ENCODE results near the gene HAND1.

HAND1 gene

GRCh38 chr5:154446195-154447088 is 31.6 kb downstream of the HAND1 start:
- no peak for DNase-seq (ENCODE audit: low read depth)
- H3K4me3 ChIP-seq (ENCODE audit: low read depth, low read length), result peak overlapping the region; percentile 92
- TF ChIP-seq, protein P1, sequence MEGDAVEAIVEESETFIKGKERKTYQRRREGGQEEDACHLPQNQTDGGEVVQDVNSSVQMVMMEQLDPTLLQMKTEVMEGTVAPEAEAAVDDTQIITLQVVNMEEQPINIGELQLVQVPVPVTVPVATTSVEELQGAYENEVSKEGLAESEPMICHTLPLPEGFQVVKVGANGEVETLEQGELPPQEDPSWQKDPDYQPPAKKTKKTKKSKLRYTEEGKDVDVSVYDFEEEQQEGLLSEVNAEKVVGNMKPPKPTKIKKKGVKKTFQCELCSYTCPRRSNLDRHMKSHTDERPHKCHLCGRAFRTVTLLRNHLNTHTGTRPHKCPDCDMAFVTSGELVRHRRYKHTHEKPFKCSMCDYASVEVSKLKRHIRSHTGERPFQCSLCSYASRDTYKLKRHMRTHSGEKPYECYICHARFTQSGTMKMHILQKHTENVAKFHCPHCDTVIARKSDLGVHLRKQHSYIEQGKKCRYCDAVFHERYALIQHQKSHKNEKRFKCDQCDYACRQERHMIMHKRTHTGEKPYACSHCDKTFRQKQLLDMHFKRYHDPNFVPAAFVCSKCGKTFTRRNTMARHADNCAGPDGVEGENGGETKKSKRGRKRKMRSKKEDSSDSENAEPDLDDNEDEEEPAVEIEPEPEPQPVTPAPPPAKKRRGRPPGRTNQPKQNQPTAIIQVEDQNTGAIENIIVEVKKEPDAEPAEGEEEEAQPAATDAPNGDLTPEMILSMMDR (IDR thresholded peaks at IDR 0.05; ENCODE audit: low read depth, low read length, missing control alignments), result no peak

- peak within 1 kb of the TSS; percentile 92 for H3K4me3 ChIP-seq (ENCODE audit: low read depth, low read length)
- DNase-seq (ENCODE audit: low read depth), result peak; percentile 70
- TF ChIP-seq, protein P1 (IDR thresholded peaks at IDR 0.05; ENCODE audit: low read depth, low read length, missing control alignments), result no peak
Measured at GRCh38 chr5:154445422-154446194, 32.4 kb downstream of the HAND1 start, which contains the start of gene SAP30L. Gene SAP30L (plus strand): TSS chr5:154445997. CDS start chr5:154446605, 608 bp downstream.

DNA sequence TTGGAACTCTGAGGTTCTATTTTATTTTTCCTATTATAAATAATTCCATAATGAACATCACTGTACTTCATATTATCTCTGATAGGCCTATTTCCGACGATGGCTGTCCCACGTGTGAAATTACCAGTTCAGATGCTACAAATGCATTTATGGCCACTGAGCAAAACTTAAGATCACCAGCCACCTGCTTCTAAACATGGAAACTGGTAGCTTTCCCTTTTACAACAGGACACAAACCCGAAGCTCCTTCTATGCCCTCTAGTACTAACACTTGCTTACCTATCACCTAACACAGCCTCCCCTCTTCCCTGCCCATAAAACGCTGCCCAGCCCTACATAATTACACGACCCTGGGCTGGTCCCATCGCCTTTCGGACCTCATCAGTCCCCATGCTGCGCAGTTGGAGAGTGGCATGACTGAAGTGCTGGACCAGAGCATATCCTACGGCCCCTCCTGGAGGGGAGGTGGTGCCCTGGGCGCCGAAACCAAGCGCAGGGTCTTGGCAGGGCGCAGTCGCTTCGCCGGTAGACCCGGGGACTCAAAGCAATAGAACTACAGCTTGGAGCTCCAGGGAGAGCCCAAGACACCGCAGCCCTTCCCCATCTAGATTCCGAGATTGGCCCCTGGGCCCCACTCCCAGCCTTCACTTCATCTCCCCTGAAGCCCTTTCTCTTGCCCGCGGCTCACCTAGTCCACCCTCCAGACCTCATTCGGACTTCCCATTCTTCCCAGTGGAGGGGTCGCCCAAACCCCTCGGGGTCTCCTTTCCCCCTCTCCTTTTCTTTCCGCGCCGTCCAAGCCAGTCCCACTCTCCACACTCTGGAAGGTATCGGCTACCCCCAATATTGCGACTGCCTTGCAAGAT is 33.2 kb downstream of the HAND1 start:
- DNase-seq (ENCODE audit: low read depth), result no peak
- peak overlapping the region; percentile 92 for H3K4me3 ChIP-seq (ENCODE audit: low read depth, low read length)
- TF ChIP-seq, protein P1 (IDR thresholded peaks at IDR 0.05; ENCODE audit: low read depth, low read length, missing control alignments), result no peak

DNA sequence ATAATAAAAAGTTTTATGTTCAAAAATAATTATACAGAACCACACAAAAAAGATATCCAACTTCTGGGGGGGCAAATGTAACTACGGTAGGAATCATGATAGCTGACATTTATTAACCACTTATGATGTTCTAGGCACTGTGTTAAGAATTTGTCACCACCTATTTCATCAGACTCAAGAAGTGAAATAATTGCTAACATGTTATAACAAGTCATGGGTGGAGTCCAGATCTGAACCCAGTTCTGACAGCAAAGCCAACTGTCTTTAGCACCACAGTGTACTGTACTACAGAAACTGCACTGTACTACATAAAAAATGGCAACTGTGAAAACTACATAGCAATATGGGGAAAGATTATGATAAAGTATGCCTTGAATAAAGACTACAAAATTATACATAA is 35.2 kb downstream of the HAND1 start:
- no peak for DNase-seq (ENCODE audit: low read depth)
- TF ChIP-seq, protein P1 (IDR thresholded peaks at IDR 0.05; ENCODE audit: low read depth, low read length, missing control alignments), result no peak
- H3K4me3 ChIP-seq (ENCODE audit: low read depth, low read length), result no peak overlapping the region

- TF ChIP-seq, protein P1 (IDR thresholded peaks at IDR 0.05; ENCODE audit: low read depth, low read length, missing control alignments), result no peak
- no peak overlapping the region for H3K4me3 ChIP-seq (ENCODE audit: low read depth, low read length)
- no peak for DNase-seq (ENCODE audit: low read depth)
Measured at GRCh38 chr5:154440540-154440939, 37.5 kb downstream of the HAND1 start.

DNA sequence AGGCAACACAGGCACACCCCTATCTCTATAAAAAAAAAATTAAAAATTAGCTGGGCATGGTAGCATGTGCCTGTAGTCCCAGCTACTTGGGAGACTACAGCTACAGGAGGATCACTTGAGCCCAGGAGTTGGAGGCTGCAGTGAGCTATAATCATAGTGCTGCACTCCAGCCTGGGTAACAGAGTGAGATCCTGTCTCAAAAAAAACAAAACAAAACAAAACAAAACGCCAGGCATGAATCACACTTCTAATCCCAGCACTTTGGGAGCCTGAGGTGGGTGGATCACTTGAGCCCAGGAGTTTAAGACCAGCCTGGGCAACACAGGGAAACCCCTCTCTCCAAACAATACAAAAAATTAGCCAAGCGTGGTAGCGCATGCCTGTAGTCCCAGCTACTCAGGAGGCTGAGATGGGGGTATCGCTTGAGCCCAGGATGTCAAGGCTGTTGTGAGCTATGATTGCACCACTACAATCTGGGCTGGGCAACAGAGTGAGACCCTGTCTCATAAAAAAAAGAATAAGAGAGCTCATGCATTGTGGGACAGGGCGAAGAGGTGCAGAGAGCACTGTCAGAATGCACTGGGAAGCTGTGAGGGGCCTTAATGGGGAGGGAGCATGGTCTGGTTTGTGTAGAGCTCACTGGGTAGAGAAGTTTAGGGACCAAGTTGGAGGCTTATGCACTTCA is 40.6 kb downstream of the HAND1 start:
- no peak for DNase-seq (ENCODE audit: low read depth)
- TF ChIP-seq, protein P1 (IDR thresholded peaks at IDR 0.05; ENCODE audit: low read depth, low read length, missing control alignments), result no peak
- no peak overlapping the region for H3K4me3 ChIP-seq (ENCODE audit: low read depth, low read length)
